Retinal pigment epithelial cell (primary cell): Measurements from ENCODE around the gene PPP2R2C.
A peak's percentile ranks its signal among the peaks of the same experiment; 100 is the strongest.

Source experiments
- DNase-seq: peaks from one replicate; pipeline ENCODE4 v3.0.0-alpha.2; 2010; ENCODE audit warnings: low read depth
- H3K4me3 ChIP-seq: 2 replicates; pipeline ENCODE4 v1.5.1; 2011; ENCODE audit warnings: mild to moderate bottlenecking, low read length, control low read depth, moderate library complexity
- TF ChIP-seq, protein P1 (sequence below): conservative IDR thresholded peaks from 2 replicates; pipeline ENCODE4 v1.5.1; 2011; ENCODE audit warnings: low read depth, low read length, control low read depth, inconsistent platforms

PPP2R2C gene

DNA sequence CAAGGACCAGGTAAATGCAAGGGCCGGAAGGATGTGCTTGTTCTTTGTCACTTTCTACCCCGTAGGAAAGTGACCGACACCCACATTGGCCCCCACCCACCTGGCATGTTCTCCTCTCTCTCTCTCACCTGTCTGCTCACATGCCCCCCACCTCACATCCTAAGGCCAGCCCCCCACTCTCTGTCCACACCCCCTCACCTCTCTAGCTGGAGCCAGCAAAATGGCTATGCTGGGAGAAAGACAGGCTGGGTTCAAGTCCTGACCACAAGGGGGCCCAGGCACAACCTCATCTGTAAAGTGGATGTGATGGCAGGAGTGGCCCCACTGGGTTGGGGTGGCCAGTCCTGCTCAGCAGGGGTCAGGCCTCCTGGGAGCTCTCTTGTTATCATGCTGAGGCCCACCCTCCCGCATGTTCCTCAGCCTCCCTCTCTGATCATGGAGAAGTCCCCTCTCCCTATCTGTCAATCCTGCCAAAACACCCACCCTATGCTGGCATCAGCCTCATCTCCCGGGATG lies 1.7 kb upstream of the PPP2R2C start:
- no peak overlapping the region for H3K4me3 ChIP-seq
- TF ChIP-seq, protein P1, sequence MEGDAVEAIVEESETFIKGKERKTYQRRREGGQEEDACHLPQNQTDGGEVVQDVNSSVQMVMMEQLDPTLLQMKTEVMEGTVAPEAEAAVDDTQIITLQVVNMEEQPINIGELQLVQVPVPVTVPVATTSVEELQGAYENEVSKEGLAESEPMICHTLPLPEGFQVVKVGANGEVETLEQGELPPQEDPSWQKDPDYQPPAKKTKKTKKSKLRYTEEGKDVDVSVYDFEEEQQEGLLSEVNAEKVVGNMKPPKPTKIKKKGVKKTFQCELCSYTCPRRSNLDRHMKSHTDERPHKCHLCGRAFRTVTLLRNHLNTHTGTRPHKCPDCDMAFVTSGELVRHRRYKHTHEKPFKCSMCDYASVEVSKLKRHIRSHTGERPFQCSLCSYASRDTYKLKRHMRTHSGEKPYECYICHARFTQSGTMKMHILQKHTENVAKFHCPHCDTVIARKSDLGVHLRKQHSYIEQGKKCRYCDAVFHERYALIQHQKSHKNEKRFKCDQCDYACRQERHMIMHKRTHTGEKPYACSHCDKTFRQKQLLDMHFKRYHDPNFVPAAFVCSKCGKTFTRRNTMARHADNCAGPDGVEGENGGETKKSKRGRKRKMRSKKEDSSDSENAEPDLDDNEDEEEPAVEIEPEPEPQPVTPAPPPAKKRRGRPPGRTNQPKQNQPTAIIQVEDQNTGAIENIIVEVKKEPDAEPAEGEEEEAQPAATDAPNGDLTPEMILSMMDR: peak; percentile 48
- no peak for DNase-seq

DNA sequence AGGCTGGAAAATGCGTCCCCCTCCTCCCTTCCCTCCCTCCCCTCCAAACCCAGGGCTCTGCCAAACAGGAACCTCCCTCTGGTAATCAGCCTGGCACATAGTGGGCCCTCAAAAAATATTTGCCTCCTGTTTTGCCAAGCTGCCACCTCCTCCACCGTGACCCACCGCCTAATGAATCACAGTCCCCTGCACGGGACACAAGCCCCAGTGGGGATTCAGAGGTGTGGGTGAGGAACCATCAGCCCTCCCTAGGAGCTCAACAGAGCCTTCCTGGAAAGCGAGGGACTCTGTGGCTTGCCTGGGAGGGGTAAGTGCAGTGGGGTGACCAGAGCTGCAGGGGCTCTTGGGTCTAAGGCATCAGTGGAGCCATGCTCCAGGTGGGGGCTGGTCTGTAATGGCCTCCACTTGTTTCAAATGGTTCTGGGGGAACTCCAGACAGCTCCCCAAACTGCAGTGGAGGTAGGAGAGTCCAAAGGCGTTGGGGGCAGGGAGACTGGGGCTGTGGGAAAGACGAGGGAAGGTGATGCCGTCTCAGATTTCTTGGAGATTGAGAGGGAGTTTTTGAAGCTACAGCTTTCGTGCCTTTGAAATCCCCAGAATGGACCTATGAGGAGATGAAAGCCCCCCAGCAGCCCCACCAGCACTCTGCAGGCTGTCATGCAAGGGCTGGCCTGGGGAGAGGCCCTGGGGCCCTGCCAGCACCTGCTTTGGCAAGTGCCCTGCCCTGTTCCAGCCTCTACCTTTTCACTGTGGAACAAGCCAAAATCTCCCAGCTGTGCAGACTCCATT lies 1.0 kb upstream of the PPP2R2C start:
- no peak overlapping the region for H3K4me3 ChIP-seq
- DNase-seq: no peak
- TF ChIP-seq, protein P1: no peak

DNA sequence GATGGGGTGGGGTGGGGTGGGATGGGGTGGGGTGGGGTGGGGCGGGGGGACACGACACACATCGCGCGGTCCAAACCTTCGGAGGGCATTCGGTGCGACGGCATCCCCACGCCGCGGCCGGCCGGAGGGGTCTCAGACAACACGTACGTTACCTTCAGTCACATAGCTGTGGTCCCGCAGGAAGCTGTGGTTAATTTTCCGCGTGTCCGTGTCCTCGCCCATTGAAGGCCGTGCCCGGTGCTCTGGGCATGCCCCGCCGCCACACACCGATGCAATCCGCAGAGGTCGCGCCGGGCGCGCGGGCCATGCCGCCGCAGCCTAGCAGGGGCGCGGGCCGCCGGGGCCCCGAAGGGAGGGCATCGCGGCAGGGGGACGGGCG lies 417 bp downstream of the PPP2R2C start:
- DNase-seq: no peak
- TF ChIP-seq, protein P1: no peak
- no peak overlapping the region for H3K4me3 ChIP-seq

DNA sequence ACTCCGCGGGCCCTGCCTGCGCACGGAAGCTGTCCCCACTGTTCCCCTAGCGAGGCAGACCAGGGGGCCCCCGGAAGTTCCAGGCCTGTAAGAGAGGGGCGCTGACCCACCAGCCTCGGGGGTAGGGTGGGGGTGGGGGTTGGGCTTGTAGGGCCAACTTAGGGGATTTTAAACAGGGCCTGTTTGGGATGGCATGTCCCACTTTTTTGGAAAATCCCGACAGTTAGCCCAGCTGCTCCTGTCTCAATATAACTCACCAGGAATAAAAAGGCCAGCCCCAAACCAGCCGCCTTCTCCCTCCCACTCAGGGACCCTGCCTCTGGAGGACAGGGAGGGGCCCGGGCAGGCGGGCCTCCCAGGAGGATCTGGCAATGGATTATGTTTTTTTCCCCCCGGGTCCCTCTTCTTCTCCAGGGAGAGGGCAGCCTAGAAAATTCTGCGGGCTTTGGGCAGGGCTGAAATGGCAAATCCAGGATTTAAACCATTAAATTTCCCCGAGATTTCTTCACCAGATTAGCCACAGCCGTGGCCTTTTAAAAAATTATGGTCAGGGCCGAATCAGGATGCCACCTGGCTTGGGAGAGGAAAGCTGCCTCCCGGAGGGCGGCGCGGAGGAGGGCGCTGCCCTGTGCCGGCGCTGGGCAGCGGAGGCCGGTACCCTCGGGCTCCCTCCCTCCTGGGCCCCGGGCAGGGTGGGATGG lies 957 bp downstream of the PPP2R2C start:
- no peak for DNase-seq
- H3K4me3 ChIP-seq: no peak overlapping the region

DNA sequence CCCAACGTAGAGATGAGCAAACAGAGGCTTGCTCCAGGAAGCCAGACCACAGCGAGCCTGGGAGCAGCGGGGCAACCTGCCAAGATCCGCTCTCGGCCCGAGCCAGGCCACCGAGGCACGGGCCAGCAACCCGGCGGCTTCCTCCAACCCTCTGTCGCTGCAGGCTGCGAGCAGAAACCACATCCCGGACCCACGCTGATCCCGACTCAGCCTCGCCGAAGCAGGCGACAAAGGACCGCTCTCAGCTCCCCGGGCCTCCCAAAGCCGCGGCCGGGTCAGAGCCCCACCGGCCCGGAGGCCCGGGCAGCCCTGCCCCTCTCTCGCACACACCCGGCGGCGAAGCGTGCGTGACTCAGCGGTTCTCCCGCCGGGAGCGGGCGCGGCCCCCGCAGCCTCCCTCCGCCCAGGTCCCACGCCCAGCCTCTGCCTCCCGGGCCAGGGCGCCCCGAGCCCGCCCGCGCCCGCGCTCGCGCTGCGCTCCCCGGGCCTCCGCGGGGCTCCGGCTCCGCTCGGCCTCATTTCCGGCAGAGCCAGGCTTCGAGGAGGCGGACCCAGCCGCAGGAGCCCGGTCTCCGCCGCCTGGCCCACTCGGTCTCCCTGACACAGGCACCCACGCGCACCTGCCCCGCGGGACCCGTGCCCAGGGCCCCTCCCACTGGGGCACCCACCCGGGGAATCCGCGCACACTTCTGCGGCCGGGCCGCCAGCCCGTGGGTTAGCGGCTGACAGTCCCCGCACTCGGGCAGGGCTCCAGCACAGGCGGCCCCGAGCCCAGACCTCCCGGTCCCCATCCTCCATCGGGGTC lies 1.7 kb downstream of the PPP2R2C start:
- H3K4me3 ChIP-seq: peak overlapping the region; percentile 10
- TF ChIP-seq, protein P1: no peak
- no peak for DNase-seq

More for the DNA sequence above, 957 bp downstream of the PPP2R2C start:
- TF ChIP-seq, protein P1: no peak

DNA sequence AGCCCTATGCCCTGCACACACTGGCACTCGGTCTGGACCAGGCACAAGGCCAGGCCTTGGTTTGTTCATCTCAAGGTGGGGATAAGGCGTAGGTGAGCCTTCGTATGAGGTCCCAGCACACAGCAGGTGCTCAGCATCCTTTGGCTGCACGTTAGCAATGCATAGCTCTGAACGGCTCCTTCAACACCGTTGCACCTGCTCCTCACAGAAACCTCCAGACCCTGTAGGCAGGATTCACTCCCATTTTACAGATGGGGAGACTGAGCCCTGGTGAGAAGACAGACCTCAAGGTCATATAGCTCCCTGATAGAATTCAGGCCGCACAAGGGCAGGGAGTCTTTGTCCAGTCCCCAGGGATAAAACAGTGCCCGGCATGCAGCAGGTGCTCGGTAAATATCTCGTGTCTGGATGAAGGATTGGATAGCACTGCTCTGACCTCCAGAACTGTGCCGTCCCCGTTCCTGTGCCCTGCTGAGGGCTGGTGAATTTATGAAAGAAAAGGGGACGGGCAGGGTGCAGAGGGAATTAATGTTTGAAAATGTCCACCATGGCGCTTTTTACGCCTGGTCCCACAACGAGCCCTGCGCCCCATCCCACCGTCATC lies 2.4 kb downstream of the PPP2R2C start:
- no peak for DNase-seq
- no peak overlapping the region for H3K4me3 ChIP-seq
- TF ChIP-seq, protein P1: no peak
